GM23338 (cell line): Measurements from ENCODE around the gene WNT2. TPM values are rescaled to one million over a fixed set of nuclear protein-coding genes. Genes with fewer than 3 reads are reported as not detected.

Source experiments
- ATAC-seq: fragments of 200-7000 bp; cut with Tn5 transposase; 3 replicates; pipeline ENCODE4 v1.9.1; 2020
- DNase-seq: peaks from one replicate; pipeline ENCODE4 v3.0.0-alpha.2; 2015; ENCODE audit warnings: low spot score
- H2AFZ ChIP-seq: fragments of 200-600 bp; sonication (generic); 2 replicates; pipeline ENCODE4 v1.8.0; 2016; ENCODE audit warnings: antibody characterized with exemption, mild to moderate bottlenecking, moderate library complexity
- H3F3A ChIP-seq: fragments of 200-600 bp; sonication (generic); replicated peaks from 2 replicates; pipeline ENCODE4 v1.8.0; 2017; ENCODE audit warnings: antibody characterized with exemption, mixed run types, low read depth
- H3K27ac ChIP-seq: fragments of 200-600 bp; sonication (generic); 2 replicates; pipeline ENCODE4 v1.6.1; 2016; ENCODE audit warnings: low read depth
- H3K27me3 ChIP-seq: fragments of 200-600 bp; sonication (generic); 2 replicates; pipeline ENCODE4 v1.8.0; 2016; ENCODE audit warnings: mild to moderate bottlenecking, mixed run types, moderate library complexity; ENCODE audit not compliant: insufficient read depth
- H3K36me3 ChIP-seq: fragments of 200-600 bp; sonication (generic); 2 replicates; pipeline ENCODE4 v1.8.0; 2016; ENCODE audit warnings: mild to moderate bottlenecking; ENCODE audit not compliant: insufficient read depth
- H3K4me1 ChIP-seq: fragments of 200-600 bp; sonication (generic); 2 replicates; pipeline ENCODE4 v1.8.0; 2016; ENCODE audit warnings: mild to moderate bottlenecking, moderate library complexity; ENCODE audit not compliant: insufficient read depth
- H3K4me2 ChIP-seq: fragments of 200-600 bp; sonication (generic); 2 replicates; pipeline ENCODE4 v1.7.1; 2017; ENCODE audit warnings: mixed run types
- H3K4me3 ChIP-seq: fragments of 200-600 bp; sonication (generic); 2 replicates; pipeline ENCODE4 v1.6.1; 2016; ENCODE audit warnings: mixed run types
- H3K79me2 ChIP-seq: fragments of 200-600 bp; sonication (generic); replicated peaks from 2 replicates; pipeline ENCODE4 v1.8.0; 2017; ENCODE audit warnings: mild to moderate bottlenecking; ENCODE audit not compliant: insufficient read depth
- H3K9me2 ChIP-seq: fragments of 200-600 bp; sonication (generic); 2 replicates; pipeline ENCODE4 v1.8.0; 2017; ENCODE audit not compliant: insufficient read depth
- H4K20me1 ChIP-seq: fragments of 200-600 bp; sonication (generic); replicated peaks from 2 replicates; pipeline ENCODE4 v1.8.0; 2017; ENCODE audit warnings: mild to moderate bottlenecking; ENCODE audit not compliant: insufficient read depth
- H3K27ac Mint-ChIP-seq: 2 replicates; pipeline ENCODE4 v1.8.0; 2020; ENCODE audit warnings: inconsistent platforms, mild to moderate bottlenecking, moderate library complexity, mixed read lengths
- H3K27me3 Mint-ChIP-seq: 3 replicates; pipeline ENCODE4 v1.8.0; 2022; ENCODE audit warnings: low read depth, mild to moderate bottlenecking, moderate library complexity, mixed read lengths, inconsistent platforms; ENCODE audit not compliant: insufficient read depth, poor library complexity
- H3K36me3 Mint-ChIP-seq: 3 replicates; pipeline ENCODE4 v1.8.0; 2021; ENCODE audit warnings: low read depth, mild to moderate bottlenecking, inconsistent platforms, moderate library complexity, mixed read lengths
- H3K4me1 Mint-ChIP-seq: 3 replicates; pipeline ENCODE4 v1.8.0; 2020; ENCODE audit warnings: mild to moderate bottlenecking, inconsistent platforms, mixed read lengths
- H3K4me3 Mint-ChIP-seq: 3 replicates; pipeline ENCODE4 v1.8.0; 2021; ENCODE audit warnings: moderate library complexity, mild to moderate bottlenecking, inconsistent platforms, mixed read lengths
- H3K9me3 Mint-ChIP-seq: 3 replicates; pipeline ENCODE4 v1.8.0; 2020; ENCODE audit warnings: moderate library complexity, mild to moderate bottlenecking, inconsistent platforms, mixed read lengths
- CREB1 ChIP-seq: fragments of 250-450 bp; sonication (Bioruptor Pico); IDR thresholded peaks from 2 replicates; pipeline ENCODE4 v1.5.0; 2020; ENCODE audit warnings: low read depth, mild to moderate bottlenecking, moderate library complexity
- CTCF ChIP-seq, 2 experiments: fragments of 200-600 bp in 1 of 2; sonication (generic) in 1 of 2; conservative IDR thresholded peaks; 2 replicates each; pipeline versions ENCODE4 v1.5.1 to v1.6.1; 2016 to 2017; ENCODE audit warnings: antibody characterized with exemption in 2 of 2, low read depth in 2 of 2, mild to moderate bottlenecking in 2 of 2, moderate library complexity in 1 of 2
- EZH2 ChIP-seq: fragments of 200-600 bp; sonication (generic); IDR thresholded peaks from one replicate; pipeline ENCODE4 v1.8.0; 2017; ENCODE audit warnings: antibody characterized with exemption, mild to moderate bottlenecking, low read depth; ENCODE audit not compliant: unreplicated experiment
- EZH2phosphoT487 ChIP-seq: fragments of 200-600 bp; sonication (generic); IDR thresholded peaks from one replicate; pipeline ENCODE4 v1.8.1; 2018; ENCODE audit warnings: antibody characterized with exemption; ENCODE audit not compliant: unreplicated experiment
- JUNB ChIP-seq: IDR thresholded peaks from one replicate; pipeline ENCODE4 v1.6.1; 2016; ENCODE audit warnings: antibody characterized with exemption; ENCODE audit not compliant: unreplicated experiment
- NANOG ChIP-seq: IDR thresholded peaks from 2 replicates; pipeline ENCODE4 v1.6.1; 2016; ENCODE audit warnings: antibody characterized with exemption, borderline replicate concordance
- POLR2AphosphoS5 ChIP-seq: IDR thresholded peaks from 2 replicates; pipeline ENCODE4 v1.6.1; 2016; ENCODE audit warnings: antibody characterized with exemption, low read depth
- STAT1 ChIP-seq: IDR thresholded peaks from one replicate; pipeline ENCODE4 v1.6.1; 2016; ENCODE audit warnings: antibody characterized with exemption; ENCODE audit not compliant: unreplicated experiment
- ZNF114 ChIP-seq: fragments of 250-450 bp; sonication (Bioruptor Pico); IDR thresholded peaks from 2 replicates; pipeline ENCODE4 v1.5.0; 2020; ENCODE audit warnings: mild to moderate bottlenecking, moderate library complexity
- ZNF331 ChIP-seq: fragments of 250-450 bp; sonication (Bioruptor Pico); IDR thresholded peaks from 2 replicates; pipeline ENCODE4 v1.5.0; 2020; ENCODE audit warnings: low read depth, mild to moderate bottlenecking, moderate library complexity
- ZNF462 ChIP-seq: fragments of 250-450 bp; sonication (Bioruptor Pico); IDR thresholded peaks from 2 replicates; pipeline ENCODE4 v1.5.0; 2020; ENCODE audit warnings: mild to moderate bottlenecking, moderate library complexity
- polyA plus RNA-seq: library from polyadenylated mRNA; unstranded; fragments of >200 nt; fragmentation: Nextera tagmentation; extraction: Ambion mirVana; gene quantifications from 2 replicates; pipeline ENCODE4 v1.2.1, GENCODE V29; 2016
- total RNA-seq: library from RNA; depleted of rRNA; stranded (reverse); fragments of >200 nt; shearing (Covaris generic); gene quantifications from 2 replicates; pipeline ENCODE4 v1.2.3, GENCODE V29; 2014
- TF ChIP-seq, protein P1 (sequence below): IDR thresholded peaks from one replicate; pipeline ENCODE4 v1.6.1; 2018; ENCODE audit warnings: antibody characterized with exemption; ENCODE audit not compliant: unreplicated experiment
- TF ChIP-seq, protein P2 (sequence below): IDR thresholded peaks from 2 replicates; pipeline ENCODE4 v1.6.1; 2016; ENCODE audit warnings: antibody characterized with exemption

Gene WNT2
- total and polyA plus RNA-seq, 2 experiments from 2014 or later: not detected

DNA sequence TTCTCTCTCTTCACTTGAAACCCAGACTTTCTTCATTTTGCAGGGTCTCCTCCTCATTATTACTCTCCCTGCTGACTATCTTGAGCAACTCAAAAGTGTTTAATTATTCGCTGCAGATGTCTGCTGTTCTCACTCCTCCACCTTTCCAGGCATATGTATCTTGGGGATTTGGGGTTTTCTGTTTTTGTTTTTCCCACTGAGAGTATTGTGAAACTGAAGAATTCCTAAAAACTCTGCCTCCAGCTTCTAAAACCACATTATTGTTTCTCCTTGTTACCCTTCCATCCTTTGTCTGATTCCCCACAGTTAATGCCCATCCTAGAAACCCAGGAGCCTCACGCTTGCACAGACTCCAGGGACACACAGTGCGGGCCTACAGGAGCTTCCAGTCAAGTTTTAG, 51.3 kb downstream of the WNT2 start:
- Histone ChIP-seq H3K27me3 (no peaks in the 10 kb centered on the region), H2AFZ (no peak overlapping the region), H3K27ac (no peak overlapping the region), H3K4me1 (no peaks in the 10 kb centered on the region), H3K9me2 (no peaks in the 10 kb centered on the region), H3K4me3 (no peak overlapping the region), H4K20me1 (no peaks in the 10 kb centered on the region), H3K4me2 (no peak overlapping the region), H3F3A (no peaks in the 10 kb centered on the region), H3K36me3 (no peaks in the 10 kb centered on the region), H3K79me2 (no peaks in the 10 kb centered on the region)
- no peak overlapping the region for H3K4me3 Mint-ChIP-seq
- ATAC-seq: no peak
- no peak for DNase-seq
- H3K27me3 Mint-ChIP-seq: no peaks in the 10 kb centered on the region
- TF ChIP-seq NANOG (no peak), ZNF114 (CRISPR knock-in tag) (no peak), CREB1 (CRISPR knock-in tag) (no peak), CTCF (conservative IDR thresholded peaks at IDR 0.05; ENCODE audit: low read depth in 2 of 2) (no peak), ZNF462 (no peak), STAT1 (no peak), JUNB (no peak), POLR2AphosphoS5 (no peak), EZH2phosphoT487 (no peak), ZNF331 (CRISPR knock-in tag) (no peak), EZH2 (no peak)
- TF ChIP-seq, protein P1, sequence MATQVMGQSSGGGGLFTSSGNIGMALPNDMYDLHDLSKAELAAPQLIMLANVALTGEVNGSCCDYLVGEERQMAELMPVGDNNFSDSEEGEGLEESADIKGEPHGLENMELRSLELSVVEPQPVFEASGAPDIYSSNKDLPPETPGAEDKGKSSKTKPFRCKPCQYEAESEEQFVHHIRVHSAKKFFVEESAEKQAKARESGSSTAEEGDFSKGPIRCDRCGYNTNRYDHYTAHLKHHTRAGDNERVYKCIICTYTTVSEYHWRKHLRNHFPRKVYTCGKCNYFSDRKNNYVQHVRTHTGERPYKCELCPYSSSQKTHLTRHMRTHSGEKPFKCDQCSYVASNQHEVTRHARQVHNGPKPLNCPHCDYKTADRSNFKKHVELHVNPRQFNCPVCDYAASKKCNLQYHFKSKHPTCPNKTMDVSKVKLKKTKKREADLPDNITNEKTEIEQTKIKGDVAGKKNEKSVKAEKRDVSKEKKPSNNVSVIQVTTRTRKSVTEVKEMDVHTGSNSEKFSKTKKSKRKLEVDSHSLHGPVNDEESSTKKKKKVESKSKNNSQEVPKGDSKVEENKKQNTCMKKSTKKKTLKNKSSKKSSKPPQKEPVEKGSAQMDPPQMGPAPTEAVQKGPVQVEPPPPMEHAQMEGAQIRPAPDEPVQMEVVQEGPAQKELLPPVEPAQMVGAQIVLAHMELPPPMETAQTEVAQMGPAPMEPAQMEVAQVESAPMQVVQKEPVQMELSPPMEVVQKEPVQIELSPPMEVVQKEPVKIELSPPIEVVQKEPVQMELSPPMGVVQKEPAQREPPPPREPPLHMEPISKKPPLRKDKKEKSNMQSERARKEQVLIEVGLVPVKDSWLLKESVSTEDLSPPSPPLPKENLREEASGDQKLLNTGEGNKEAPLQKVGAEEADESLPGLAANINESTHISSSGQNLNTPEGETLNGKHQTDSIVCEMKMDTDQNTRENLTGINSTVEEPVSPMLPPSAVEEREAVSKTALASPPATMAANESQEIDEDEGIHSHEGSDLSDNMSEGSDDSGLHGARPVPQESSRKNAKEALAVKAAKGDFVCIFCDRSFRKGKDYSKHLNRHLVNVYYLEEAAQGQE: no peak
- TF ChIP-seq, protein P2, sequence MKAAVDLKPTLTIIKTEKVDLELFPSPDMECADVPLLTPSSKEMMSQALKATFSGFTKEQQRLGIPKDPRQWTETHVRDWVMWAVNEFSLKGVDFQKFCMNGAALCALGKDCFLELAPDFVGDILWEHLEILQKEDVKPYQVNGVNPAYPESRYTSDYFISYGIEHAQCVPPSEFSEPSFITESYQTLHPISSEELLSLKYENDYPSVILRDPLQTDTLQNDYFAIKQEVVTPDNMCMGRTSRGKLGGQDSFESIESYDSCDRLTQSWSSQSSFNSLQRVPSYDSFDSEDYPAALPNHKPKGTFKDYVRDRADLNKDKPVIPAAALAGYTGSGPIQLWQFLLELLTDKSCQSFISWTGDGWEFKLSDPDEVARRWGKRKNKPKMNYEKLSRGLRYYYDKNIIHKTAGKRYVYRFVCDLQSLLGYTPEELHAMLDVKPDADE: no peak
- no peak overlapping the region for H3K27ac Mint-ChIP-seq
- H3K4me1 Mint-ChIP-seq: no peaks in the 10 kb centered on the region; the same call in 2 of the 3 replicates
- no peaks in the 10 kb centered on the region for H3K9me3 Mint-ChIP-seq
- no peaks in the 10 kb centered on the region for H3K36me3 Mint-ChIP-seq
